ENCODE data around the gene REXO1.
A peak's percentile ranks its signal among the peaks of the same experiment; 100 is the strongest.
"Not testable (repeated sequence)": the region's sequence is repeated elsewhere in the genome, so short reads cannot be mapped to it uniquely, and the experiment has no call there.

Gene REXO1, protein sequence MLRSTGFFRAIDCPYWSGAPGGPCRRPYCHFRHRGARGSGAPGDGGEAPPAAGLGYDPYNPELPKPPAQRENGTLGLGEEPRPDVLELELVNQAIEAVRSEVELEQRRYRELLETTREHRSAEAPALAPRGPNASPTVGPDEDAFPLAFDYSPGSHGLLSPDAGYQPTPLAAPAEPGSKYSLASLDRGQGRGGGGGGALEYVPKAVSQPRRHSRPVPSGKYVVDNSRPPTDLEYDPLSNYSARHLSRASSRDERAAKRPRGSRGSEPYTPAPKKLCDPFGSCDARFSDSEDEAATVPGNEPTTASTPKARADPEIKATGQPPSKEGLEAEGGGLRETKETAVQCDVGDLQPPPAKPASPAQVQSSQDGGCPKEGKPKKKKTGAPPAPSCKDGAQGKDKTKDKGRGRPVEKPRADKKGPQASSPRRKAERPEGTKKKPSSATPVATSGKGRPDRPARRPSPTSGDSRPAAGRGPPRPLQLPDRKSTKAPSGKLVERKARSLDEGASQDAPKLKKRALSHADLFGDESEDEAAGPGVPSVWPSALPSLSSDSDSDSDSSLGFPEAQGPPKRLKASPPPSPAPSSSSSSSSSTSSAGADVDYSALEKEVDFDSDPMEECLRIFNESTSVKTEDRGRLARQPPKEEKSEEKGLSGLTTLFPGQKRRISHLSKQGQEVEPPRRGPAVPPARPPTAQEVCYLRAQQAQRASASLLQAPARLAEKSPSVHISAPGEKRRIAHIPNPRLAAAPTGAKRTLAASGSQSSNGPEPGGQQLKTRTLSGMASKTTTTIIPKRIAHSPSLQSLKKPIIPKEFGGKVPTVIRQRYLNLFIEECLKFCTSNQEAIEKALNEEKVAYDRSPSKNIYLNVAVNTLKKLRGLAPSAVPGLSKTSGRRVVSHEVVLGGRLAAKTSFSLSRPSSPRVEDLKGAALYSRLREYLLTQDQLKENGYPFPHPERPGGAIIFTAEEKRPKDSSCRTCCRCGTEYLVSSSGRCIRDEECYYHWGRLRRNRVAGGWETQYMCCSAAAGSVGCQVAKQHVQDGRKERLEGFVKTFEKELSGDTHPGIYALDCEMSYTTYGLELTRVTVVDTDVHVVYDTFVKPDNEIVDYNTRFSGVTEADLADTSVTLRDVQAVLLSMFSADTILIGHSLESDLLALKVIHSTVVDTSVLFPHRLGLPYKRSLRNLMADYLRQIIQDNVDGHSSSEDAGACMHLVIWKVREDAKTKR

DNA sequence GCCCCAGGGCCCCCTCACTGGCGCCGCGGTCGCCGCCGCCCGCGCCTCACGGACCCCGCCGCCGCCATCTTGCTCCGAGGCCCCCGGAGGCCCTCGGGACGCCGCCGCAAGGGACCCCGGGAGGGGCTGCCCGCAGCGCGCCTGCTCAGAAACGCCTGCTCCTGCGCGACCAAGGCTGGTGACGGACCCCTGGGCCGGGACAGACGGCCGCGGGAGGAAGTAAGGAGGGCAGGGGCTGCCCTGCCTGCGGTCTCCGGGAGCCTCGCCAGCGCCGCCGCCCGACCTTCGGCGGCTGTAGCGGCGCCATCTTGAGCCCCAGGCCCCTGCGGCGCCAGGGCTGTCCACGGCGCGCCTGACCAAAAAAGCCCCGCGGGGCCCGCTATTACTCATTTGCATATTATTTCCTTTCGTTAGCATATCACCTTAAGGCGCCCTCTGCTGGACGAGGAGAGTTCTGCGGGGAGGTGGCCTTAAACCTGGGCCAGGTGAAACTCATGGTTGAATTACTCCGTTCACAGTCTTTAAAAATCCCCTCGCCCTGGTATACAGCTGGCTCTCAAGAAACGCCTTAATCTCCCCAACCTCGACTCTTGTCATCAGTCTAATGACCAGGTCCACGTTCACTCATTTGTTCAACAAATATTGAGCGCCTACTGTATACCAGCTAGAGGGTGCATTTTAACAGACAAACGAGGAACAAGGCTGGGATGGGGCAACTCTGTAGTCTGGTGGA is at the start of gene REXO1:
TSS of gene REXO1 (minus strand) at position 85 of the 733 bp plus-strand sequence. CDS start 125 bp downstream, outside the sequence.
- DNase-seq, result peak; percentile 97

DNA sequence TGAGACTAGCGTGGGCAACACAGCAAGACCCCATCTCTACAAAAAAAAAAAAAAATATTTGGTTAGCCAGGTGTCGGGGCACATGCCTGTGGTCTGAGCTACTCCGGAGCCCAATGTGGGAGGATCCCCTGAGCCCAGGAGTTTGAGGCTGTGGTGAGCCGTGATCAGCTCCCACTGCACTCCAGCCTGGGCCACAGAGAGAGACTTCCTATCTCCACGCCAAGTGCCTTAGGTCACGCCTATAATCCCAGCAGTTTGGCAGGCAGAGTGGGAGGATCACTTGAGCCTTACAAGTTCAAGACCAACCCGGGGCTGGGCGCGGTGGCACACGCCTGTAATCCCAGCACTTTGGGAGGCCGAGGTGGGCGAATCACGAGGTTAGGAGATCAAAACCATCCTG is 48.2 kb upstream of the REXO1 start:
- no peak for DNase-seq

DNA sequence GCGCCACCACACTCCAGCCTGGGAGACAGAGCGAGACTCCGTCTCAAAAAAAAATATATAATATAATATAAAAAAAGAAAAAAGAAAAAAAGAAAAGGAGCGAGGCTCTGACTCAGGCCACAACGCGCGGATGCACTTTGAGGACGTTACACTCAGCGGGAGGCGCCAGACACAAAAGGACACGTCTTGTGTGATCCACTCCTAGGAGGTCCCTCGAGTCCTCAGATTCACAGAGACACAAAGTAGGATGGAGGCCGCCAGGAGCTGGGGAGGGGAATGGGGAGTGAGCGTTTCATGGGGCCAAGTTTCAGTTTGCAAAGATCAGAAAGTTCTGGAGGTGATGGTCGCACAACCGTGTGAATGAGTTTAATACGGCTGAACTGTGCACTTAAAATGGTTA is 45.5 kb upstream of the REXO1 start:
- no peak for DNase-seq

DNA sequence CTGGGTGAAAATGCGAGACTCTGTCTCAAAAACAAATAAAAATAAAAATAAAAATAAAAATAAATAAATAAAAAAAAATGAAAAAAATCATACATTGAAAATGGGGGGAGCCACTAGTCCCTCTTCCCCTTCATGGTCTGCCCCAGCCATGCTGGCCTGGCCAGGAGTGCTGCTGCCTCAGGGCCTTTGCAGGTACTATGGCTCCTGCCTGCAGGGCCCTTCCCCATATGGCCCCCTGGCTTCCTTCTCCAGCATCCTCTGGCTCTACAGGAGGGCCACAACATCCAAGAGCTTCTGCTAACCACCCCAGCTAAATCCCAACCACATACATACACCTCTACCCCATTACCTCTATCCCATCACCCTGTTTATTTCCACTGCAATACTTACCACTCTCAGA is 41.6 kb upstream of the REXO1 start:
- no peak for DNase-seq

DNA sequence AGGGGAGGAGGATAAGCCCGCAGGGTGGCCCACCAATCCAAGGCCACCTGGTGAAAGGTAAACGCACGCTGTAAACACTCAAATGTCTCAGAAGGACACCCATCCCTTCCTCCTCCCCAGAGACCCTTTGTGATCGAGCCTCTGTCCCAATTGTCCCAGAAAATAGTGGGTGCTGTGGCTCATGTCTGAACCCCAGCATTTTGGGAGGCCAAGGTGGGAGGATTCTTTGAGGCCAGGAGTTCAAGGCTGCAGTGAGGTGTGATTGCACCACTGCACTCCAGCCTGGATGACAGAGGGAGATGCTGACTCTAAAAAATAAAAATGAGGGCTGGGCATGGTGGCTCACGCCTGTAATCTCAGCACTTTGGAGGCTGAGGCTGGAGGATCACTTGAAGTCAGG is 40.1 kb upstream of the REXO1 start:
- no peak for DNase-seq

DNA sequence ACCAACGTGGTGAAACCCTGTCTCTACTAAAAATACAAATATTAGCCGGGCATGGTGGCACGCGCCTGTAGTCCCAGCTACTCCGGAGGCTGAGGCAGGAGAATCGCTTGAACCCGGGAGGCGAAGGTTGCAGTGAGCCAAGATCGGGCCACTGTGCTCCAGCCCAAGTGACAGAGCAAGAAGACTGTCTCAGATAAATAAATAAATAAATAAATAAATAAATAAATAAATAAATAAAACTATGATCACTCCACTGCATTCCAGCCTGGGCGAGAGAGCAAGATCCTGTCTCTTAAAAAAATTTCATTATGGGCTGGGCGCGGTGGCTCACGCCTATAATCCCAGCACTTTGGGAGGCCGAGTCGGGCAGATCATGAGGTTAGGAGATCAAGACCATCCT is 38.1 kb upstream of the REXO1 start:
- not testable (repeated sequence) for DNase-seq

DNA sequence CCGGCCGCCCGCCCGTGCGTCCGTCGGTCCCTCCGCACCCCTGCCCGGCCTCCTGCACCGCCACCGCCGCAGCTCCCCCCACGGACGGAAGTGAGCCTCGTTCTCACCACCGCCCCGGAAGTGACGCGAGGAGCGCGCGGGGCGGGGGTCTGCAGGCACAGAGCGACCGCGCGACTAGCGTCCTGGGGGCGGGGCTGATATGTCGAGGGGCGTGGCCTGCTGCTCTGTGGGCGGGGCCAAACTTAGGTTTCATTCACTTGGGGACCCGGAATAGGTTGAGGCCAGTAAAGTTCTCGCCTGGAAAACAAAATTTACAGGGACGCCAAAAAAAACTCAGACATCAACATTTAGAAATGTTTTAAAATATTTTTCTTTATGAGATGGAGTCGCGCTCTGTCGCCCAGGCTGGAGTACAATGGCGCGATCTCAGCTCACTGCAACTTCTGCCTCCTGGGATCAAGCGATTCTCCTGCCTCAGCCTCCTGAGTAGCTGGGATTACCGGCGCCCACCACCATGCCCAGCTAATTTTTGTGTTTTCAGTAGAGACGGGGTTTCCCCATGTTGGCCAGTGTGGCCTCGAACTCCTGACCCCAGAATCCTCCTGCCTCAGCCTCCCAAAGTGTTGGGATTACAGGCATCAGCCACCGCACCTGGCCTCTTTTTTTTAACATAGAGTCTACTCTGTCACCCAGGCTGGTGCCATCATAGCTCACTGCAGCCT is 37.3 kb upstream of the REXO1 start, which contains the start of gene ABHD17A:
TSS of gene ABHD17A (minus strand) at position 99 of the 722 bp plus-strand sequence. CDS start 3,930 bp downstream, outside the sequence.
- DNase-seq, result peak; percentile 94

DNA sequence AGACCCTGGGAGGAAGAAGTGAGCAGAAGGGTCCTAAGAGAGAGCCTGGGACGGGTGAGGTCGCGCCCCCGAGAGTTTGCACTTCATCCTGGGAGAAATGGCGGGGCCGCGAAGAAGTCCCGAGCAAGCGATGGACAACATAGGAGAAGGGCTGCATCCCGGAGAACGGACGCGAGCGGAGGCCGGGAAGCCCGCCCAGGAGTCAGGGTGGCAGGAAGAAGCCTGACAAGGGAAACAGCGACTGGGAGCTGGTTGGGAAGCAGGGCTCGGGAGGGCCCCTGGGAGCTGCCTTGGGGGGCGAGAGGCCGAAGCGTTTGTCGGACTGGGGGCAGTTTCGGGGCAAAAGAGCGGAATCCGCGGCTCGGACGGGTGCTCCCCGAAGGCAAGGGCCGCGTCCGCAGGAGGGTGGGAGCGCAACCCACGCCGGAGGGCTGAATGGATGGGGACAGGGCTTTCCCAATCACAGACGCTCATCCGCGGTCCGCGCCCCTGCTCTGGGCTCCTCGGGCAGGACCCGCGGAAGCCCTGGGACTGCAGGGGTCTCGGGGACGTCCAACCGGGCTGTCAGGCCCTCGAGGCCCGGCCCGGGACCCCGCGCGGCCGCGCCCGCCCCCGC is 36.5 kb upstream of the REXO1 start:
- DNase-seq, result no peak

DNA sequence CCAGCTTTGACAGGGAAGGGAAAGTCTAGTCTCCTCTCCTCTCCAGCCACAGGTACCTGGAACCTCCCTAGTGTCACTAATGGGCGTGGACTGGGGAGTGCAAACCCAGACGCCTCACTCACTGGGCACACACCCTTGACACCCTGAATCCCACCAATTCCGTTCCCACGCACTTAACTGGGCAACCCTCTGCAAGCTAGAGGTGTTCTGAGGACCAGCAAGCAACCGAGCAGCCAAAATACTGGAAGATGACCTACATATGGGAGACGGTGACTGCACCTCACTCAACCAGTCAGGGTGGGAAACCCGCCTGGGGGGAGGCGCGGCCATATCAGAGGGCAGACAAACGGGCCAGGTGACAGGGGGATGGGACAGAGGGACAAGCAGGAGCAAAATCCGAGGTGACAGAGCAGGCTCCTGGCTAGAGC is 36.0 kb upstream of the REXO1 start:
- no peak for DNase-seq

DNA sequence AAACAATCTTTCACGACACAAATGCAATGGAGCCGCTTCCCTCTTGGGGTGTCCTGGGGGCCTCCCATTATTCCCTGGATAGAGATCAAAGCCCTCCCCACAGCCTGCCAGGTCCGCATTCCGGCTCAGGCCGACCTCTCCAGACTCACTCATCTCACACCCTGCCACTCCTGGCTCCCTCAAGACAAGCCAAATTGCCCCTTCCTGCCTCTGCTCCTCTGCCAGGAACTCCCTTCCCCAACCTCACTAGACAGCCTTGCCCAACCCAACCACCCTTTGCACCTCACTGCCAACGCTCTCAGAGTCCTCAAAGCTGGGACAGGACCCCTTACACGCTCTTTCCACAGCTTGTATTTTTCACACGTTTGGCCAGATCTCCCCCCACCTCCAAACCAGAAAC is 35.5 kb upstream of the REXO1 start:
- DNase-seq, result no peak

DNA sequence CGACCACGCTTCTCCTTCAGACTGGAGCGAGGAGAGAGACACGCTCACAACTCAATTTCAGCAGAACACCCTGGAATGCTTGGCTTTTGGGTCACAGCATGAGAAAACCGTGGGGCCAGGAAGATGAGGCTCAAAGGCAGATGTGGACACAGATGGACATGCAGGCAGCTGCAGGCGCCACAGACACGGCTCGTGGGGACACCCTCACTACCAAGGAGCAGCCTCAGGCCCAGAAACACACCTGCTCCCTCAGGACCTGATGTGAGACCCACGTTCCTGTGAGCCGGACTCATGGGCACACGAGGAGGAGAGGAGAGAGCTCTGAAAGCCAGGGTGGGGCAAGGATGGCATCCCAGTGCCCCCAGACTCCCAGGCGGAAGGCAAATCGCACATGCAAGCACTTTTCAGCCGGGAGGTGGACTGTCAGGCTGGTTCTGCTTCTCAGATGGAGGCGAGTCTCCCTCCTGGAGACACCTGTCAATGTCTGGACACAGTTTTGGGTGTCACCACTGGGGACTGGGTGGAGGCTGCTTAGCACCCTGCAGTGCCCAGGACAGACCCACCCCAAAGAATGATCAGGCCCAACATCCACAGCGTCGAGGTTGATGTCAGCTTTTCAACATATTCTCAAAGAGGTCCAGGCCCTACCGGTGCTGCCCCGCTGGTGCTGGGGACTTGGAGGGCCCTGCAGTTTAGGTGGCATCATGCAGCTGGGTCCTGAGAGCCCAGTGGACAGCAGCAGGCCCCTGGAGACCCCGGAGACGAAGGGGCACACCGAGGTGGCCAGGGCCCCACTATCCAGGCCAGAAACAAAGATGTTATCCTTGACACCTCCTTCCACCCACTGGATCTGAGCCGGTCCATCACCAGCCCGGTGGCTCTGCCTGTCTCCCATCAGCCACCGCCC is 34.8 kb upstream of the REXO1 start:
- DNase-seq, result no peak

DNA sequence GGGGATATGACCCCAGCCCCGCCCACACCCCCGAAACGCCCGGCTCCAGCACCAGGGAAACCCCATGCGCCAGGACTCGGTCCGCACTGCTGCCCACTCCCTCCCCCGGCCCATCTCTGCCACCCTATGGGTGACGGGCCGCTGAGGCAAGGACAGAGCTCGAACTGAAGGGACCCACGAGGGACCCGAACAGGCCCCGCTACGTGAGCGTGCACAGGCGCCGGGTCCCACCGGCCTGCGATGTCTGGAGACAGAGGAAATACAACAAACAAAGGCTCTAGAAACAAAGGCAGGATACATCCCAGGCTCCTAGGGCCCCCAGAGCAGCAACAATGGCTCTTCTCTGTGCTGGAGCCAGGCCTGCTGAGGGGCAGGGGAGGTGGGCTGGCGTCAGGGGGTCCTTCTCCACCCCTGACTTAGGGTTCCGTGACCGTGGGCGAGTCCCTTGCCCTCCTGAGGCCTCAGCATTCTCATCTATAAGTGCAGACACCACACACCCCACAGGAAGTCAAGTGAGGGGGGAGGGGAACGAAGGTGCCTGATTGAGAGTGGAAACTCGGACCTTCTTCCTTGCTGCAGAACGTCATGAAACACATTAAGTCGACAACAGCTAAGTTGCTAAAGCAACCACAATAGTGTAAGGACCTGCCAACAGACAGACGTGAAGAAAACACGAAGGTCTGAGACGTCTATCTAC is 34.0 kb upstream of the REXO1 start:
- peak; percentile 48 for DNase-seq

DNA sequence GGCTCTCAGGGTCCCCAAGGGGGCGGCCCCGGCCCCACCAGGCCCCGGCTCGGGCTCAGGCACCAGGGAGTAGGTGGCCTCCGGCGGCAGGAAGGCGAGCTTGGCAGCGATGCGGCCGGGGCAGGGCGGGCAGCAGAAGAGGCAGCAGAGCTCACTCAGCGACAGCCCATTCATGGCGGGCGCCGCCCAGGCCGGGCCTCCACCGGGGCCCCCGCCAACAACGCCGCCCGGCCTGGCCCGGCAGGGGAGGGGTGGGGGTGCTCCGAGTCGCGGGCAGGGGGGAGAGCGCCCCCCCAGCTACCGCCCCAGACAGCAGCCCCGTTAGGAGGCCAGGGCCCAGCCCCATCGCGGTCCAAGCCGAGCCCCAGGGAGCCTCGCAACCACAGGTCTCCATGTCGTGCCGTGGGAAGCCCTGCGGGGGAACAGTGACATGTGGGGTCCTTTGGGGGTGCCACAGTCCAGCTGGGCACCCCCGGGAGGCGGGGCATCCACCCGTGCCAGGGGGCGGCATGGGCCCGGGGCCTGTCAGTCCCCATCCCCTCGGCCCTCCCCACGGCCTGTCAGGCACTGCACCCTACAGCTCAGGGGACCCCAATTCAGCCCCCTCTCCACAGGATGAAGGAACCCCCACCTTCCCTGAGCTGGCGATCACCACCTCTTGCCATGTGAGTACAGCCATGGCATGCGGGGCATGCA is 33.3 kb upstream of the REXO1 start:
- DNase-seq, result not testable (repeated sequence)

DNA sequence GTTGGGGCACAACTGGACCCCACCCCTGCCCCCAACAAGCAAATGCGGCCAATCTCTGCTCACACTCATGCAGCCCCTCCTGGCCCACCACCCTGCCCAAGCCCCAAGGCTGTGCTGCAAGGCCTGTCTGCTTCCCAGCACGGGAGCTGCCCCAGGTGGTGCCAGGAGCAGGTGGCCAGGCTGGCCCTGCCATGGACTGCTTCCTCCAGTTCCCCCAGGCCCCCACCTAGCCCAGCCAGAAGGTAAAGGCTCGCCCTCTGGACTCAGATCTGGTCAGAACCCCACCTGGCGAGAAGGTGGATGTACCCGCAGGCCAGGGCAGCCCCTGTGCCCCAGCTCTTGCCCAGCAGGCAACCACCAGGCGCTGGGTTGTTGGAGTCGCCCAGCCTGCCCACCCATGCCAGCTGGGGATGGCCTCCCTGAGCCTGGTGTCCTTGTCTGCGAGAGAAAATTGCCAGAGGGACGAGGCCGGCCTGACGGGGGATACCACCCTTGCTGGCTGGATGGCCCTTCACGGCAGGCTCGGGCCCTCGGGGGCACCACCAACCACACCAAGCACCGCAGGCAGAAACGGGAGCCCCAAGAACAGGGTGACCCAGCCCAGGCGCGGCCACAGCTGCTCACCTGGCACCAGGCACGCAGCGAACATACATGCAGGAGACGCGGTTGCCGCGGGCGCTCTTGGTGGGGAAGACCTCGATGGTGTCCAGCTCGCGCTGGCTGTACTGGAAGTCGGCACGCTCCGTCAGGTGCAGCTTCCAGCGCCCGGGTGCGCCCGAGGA is 32.5 kb upstream of the REXO1 start:
- no peak for DNase-seq

DNA sequence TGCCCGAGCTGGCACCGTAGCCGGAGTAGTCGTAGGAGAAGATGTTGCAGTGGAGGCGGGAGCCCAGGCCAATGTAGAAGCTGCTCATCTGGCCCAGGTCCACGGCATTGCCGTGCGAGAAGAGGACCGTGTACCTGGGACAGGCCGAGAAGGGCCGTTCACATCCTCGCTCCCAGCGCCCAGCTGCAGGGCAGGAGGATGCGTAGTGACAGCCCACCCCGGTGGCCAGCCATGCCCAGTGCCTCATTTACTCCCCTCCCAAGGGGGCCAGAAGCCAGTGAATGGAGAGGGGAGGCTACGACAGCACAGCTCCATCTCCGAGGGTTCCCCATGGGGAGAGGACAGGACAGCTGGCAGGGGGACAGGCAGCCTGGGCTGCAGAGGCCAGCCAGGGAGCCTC is 31.7 kb upstream of the REXO1 start:
- DNase-seq, result not testable (repeated sequence)

DNA sequence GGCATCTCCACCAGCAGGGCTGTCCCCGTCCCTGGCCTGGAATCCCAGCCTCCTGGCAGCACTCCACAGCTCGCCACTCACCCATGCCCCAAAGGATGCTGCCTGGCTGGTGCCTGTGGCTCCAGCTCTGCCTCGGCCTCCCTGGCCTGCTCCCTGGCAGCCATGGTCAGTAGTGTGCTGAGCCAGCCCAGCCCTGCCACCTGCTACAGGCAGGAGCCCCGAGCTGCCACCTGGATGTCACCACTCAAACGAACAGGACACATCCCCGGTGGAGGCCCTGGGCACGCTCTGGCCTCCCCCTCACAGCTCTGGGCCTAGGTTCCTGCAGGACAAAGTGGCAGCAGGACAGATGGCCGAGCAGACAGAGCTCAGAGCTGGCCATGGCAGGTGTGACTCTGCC is 30.3 kb upstream of the REXO1 start:
- DNase-seq, result not testable (repeated sequence)

DNA sequence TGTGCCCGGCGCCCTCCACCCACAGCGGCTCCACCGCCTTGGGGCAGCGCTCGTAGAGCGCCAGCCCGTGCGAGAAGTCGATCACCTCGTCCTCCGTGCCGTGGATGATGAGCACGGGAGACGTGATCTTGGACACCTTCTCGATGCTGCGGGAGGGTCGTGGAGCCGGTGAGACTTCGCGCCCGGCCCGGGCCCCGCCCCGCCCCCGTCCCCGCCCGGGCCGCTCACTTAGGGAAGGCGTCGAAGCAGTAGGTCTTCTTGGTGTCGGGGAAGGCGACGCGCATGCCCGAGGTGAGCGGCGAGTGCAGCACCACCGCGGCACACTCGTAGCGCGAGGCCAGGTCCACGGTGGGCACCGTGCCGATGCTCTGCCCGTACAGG is 29.0 kb upstream of the REXO1 start:
- DNase-seq, result not testable (repeated sequence)
